Epidermal melanocyte (primary cell): Measurements from ENCODE around the gene STRADA.

ENCODE experiments used
- DNase-seq: peaks from one replicate; pipeline ENCODE4 v3.0.0; 2011; ENCODE audit warnings: low spot score; ENCODE audit not compliant: insufficient read length

Gene STRADA

GRCh38 chr17:63686138-63686685 is 55.4 kb downstream of the STRADA start:
- DNase-seq, result no peak

GRCh38 chr17:63685578-63685977 is 56.0 kb downstream of the STRADA start:
- no peak for DNase-seq

- DNase-seq, result no peak
Measured at GRCh38 chr17:63685041-63685440, 56.6 kb downstream of the STRADA start.

GRCh38 chr17:63682981-63683380 is 58.6 kb downstream of the STRADA start:
- DNase-seq, result no peak

DNA sequence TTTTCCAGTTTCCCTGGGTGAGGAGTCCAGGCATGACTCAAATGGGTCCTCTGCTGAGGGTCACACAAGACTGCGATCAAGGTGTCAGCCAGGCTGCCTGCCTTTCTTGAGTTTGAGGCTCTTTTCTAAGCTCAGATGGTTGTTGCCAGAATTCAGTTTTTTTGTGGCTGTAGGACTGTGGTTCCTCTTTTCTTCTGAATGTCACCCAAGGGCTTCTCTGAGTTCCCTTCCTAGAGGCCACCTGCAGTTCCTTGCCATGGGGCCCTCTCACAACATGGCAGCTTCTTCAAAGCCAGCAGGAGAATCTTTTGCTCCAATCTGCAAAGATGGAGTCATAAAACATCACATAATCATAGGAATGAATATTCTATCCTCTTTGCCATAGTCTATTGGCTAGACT is 59.2 kb downstream of the STRADA start:
- DNase-seq, result no peak

GRCh38 chr17:63681530-63681929 is 60.1 kb downstream of the STRADA start:
- DNase-seq, result no peak

- DNase-seq, result no peak
Measured at GRCh38 chr17:63680700-63681099, 60.9 kb downstream of the STRADA start.

GRCh38 chr17:63679214-63679613 is 62.4 kb downstream of the STRADA start:
- DNase-seq, result no peak

DNA sequence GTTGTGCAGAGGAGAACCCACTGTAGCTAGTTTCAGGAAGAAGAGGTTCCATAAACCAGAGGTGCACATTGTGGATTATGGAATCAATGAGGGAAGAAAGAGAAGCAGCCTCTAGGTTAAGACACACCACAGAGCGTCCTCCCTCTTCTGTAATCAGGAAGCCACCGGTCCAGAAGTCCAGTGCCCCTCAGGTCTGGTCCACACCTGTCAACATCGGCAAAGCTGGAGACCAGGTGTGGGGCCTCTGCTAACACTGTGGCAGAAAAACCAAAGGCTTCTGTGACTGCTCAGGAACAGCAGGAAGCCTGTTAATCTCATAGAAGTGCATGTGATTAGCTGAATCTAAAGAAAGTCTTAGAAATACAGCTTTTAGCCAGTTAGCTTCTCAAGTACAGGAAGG is 65.0 kb downstream of the STRADA start:
- DNase-seq, result no peak

DNA sequence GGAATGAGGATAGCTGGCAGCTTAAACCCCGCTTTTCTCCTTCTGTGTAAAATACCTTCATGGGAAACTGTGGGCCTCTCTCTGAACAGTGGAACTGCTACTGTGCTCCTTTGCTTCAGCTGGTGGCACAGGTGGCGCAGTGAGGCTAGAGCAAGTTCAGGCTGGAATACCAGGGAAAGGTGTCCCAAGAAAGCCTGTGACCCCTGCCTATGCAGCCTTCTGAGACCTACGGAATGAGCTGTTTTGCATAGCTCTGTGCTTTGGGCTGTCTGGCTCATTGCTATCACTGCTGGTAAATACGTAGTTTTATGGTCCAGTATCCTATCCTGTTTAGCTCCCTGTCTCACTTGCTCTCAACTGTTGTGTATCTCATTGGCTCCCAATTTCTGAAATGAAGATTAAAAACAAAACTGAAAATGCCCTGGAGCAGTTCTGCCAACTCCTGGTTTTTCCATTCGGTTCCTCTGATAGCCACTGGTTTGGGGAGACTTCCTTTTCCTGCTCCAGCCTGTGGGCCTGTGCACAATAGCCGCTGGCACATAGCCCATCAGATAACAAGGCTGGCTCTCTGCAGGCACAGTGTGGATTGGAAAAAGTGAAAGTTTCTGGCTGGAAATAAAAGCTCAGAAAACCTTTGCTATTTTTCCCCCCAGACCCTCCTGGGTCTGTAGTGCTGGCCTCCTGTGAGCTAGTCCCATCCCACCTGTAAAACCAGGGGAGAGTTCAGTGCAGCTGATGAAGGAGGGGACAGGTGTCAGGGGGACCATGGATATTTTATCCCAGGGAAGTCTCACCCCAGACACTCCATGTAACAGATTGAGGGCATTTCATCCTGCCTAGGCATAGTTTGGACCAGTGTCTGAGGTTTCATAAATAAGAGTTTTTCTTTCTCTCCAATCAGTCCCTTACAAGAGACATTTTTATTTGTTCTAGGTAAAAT is 65.7 kb downstream of the STRADA start:
- DNase-seq, result no peak

DNA sequence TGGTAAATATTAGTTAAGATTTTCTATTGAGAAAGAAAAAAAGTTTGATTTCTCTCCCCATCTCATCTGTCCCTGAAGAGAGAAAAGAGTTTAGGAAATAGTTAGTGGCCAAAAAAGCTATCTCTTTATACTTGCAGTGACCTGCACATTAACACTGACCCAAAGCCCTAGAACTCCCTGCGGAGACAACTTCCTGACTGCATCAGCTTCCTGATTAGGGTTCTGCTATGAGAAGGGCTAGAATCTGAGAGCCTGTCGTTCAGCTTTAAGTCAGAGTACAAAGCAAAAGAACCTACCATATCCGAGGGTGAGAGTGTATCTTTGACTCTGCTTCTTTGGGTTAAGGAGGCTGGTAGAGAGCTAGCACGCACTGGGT is 66.4 kb downstream of the STRADA start:
- DNase-seq, result no peak

- DNase-seq, result no peak
Measured at GRCh38 chr17:63672856-63673255, 68.7 kb downstream of the STRADA start.

DNA sequence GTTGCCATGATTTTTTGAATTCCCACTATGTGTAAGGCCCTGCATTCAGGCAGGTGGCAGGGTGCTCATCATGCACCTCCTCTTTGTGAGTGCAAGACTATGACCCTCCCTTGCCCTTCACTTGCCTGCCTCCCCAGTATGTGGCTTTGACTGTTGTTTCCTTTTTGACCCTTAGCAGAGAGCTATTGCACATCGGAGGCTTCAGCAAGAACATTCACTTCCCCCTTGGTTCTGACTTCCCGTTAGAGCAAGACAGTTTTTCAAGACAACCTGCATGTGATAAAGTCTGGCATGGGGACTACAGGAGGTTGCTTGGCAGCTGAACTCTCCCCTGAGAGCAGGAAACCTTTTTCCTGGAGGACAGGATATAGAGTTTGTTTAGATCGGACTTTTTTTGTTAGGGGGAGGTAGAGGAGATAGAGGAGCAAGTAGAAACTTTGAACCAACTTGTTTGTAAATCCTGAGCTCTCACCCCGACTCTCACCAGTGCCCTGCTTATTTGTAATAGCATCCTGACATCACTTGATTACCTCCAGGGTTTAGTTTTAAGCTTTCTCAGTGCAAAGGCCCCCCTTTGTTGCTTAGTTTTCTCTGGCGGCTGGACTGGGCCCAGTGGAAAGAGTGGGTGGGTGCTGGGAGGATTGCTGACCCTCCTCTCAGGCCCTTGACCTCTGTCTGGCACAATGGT is 75.9 kb downstream of the STRADA start:
- no peak for DNase-seq

DNA sequence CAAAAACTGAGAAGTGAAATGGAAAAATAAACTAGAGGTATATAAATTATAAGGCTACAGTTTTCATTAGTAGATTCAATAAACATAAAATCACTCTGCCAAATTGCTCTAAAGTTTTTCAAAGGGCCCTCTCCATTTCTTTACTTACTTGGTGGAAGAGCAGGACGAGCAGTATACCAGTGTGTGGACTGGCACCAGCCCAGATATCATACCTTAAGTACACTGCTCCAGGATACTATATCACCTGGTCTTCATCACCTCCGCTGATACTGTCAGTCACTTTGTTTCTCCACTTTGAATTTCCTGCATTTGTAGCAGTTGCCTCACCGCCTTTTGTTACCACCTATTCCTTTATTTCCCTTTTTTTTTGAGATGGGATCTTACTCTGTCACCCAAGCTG is 81.7 kb downstream of the STRADA start:
- DNase-seq, result no peak

GRCh38 chr17:63658366-63658765 is 83.2 kb downstream of the STRADA start:
- no peak for DNase-seq

GRCh38 chr17:63657786-63658185 is 83.8 kb downstream of the STRADA start:
- DNase-seq, result no peak

DNA sequence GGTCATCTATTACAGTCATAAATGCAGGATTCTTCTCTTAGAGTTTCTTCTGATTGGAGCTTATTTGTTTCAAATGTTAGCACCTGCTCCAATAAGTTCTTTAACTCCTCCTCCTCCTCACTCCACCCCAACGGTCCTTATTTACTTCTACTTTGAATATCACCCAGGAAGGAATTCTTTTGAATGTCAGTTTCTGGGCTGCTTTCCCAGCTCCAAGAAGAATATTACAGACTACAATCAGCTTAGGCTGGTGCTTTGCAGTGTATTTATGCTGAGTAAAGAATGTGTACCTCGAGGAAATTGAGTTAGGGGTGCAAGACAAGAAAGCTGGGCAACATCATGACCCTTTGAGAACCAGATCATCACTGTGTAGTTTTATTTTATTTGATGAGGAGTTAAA is 88.5 kb downstream of the STRADA start:
- no peak for DNase-seq
